Neuronal stem cell (in vitro differentiated cells): Measurements from ENCODE around the gene TBC1D4.

Experiments
- DNase-seq: peaks from one replicate; pipeline ENCODE4 v3.0.0-alpha.2; 2013; ENCODE audit warnings: low spot score
- H2AFZ ChIP-seq: one replicate; pipeline ENCODE4 v1.6.1; 2013; ENCODE audit warnings: mild to moderate bottlenecking, low read length, inconsistent platforms
- H2AK5ac ChIP-seq: 2 replicates; pipeline ENCODE4 v1.6.1; 2013; ENCODE audit warnings: low read depth, mild to moderate bottlenecking, inconsistent platforms, low read length, moderate library complexity, mixed read lengths
- H2BK120ac ChIP-seq: 2 replicates; pipeline ENCODE4 v1.6.1; 2013; ENCODE audit warnings: low read depth, mild to moderate bottlenecking, inconsistent platforms, low read length, moderate library complexity, mixed read lengths
- H2BK12ac ChIP-seq: one replicate; pipeline ENCODE4 v1.6.1; 2013; ENCODE audit warnings: low read length, inconsistent platforms
- H2BK15ac ChIP-seq: 2 replicates; pipeline ENCODE4 v1.6.1; 2013; ENCODE audit warnings: mild to moderate bottlenecking, low read length, inconsistent platforms, mixed read lengths
- H2BK5ac ChIP-seq: one replicate; pipeline ENCODE4 v1.6.1; 2013; ENCODE audit warnings: inconsistent platforms, mild to moderate bottlenecking, low read length, moderate library complexity
- H3K14ac ChIP-seq: one replicate; pipeline ENCODE4 v1.6.1; 2013; ENCODE audit warnings: low read length, inconsistent platforms
- H3K18ac ChIP-seq: 2 replicates; pipeline ENCODE4 v1.6.1; 2013; ENCODE audit warnings: low read length, inconsistent platforms
- H3K23ac ChIP-seq: 2 replicates; pipeline ENCODE4 v1.6.1; 2013; ENCODE audit warnings: low read depth, mild to moderate bottlenecking, mixed read lengths, low read length, inconsistent platforms; ENCODE audit not compliant: poor library complexity
- H3K27ac ChIP-seq: replicated peaks from 3 replicates; pipeline ENCODE4 v1.5.1; 2013; ENCODE audit warnings: low read length, inconsistent platforms
- H3K27me3 ChIP-seq, 3 experiments: 2 replicates each; pipeline ENCODE4 v1.6.1; 2013; ENCODE audit warnings: low read length in 3 of 3, mild to moderate bottlenecking in 2 of 3, inconsistent platforms in 1 of 3, low read depth in 1 of 3, mixed read lengths in 1 of 3, moderate library complexity in 1 of 3; ENCODE audit not compliant: control insufficient read depth in 3 of 3, insufficient read depth in 3 of 3
- H3K36me3 ChIP-seq, 2 donors: replicated peaks in 1 of 2; 2 replicates each; pipeline ENCODE4 v1.6.1; 2013; ENCODE audit warnings: low read length in 2 of 2; ENCODE audit not compliant: control insufficient read depth in 2 of 2, insufficient read depth in 2 of 2
- H3K4ac ChIP-seq: 2 replicates; pipeline ENCODE4 v1.6.1; 2013; ENCODE audit warnings: inconsistent platforms, mild to moderate bottlenecking, low read length, moderate library complexity
- H3K4me1 ChIP-seq, 2 donors: 1 replicate in 1 of 2; 2 replicates in 1 of 2; pipeline ENCODE4 v1.6.1; 2013; ENCODE audit warnings: low read length in 2 of 2, low read depth in 1 of 2; ENCODE audit not compliant: control insufficient read depth in 2 of 2, insufficient read depth in 1 of 2
- H3K4me2 ChIP-seq: one replicate; pipeline ENCODE4 v1.6.1; 2013; ENCODE audit warnings: mild to moderate bottlenecking, low read length, inconsistent platforms; ENCODE audit not compliant: insufficient read depth, poor library complexity, severe bottlenecking
- H3K4me3 ChIP-seq, 2 donors: 2 replicates each; pipeline ENCODE4 v1.5.1; 2013; ENCODE audit warnings: low read length in 2 of 2, mild to moderate bottlenecking in 2 of 2, inconsistent platforms in 1 of 2, moderate library complexity in 1 of 2
- H3K79me1 ChIP-seq: one replicate; pipeline ENCODE4 v1.6.1; 2013; ENCODE audit warnings: low read depth, mild to moderate bottlenecking, inconsistent platforms, low read length, moderate library complexity
- H3K9ac ChIP-seq: one replicate; pipeline ENCODE4 v1.6.1; 2013; ENCODE audit warnings: mild to moderate bottlenecking, low read depth, low read length, inconsistent platforms; ENCODE audit not compliant: poor library complexity
- H3K9me3 ChIP-seq, 2 donors: replicated peaks in 1 of 2; 2 replicates each; pipeline versions ENCODE3 to v1.6.1; 2013; ENCODE audit warnings: low read length in 2 of 2, mild to moderate bottlenecking in 2 of 2, inconsistent platforms in 1 of 2, low read depth in 1 of 2, mixed read lengths in 1 of 2, moderate library complexity in 1 of 2; ENCODE audit not compliant: control insufficient read depth in 2 of 2, insufficient read depth in 1 of 2
- H4K8ac ChIP-seq: one replicate; pipeline ENCODE4 v1.6.1; 2013; ENCODE audit warnings: low read depth, mild to moderate bottlenecking, inconsistent platforms, low read length, moderate library complexity
- H4K91ac ChIP-seq: one replicate; pipeline ENCODE4 v1.6.1; 2013; ENCODE audit warnings: low read length, low read depth, mild to moderate bottlenecking, inconsistent platforms; ENCODE audit not compliant: poor library complexity
- WGBS, 2 donors: extraction: QIAGEN DNeasy Blood & Tissue Kit; methylation state at CpG; one replicate each; pipeline ENCODE4 v1.1.7; 2013; ENCODE audit warnings: missing lambda C conversion rate in 2 of 2, mixed read lengths in 1 of 2; ENCODE audit not compliant: insufficient read length in 2 of 2, insufficient replicate concordance in 1 of 2; ENCODE audit errors: extremely low coverage in 2 of 2; 5-methylcytosine and 5-hydroxymethylcytosine counted together

TBC1D4 gene

GRCh38 chr13:75360170-75360569 lies 121.8 kb downstream of the TBC1D4 start:
- H2AFZ ChIP-seq = no peak overlapping the region
- no peak for DNase-seq
- H2BK5ac ChIP-seq = no peak overlapping the region
- H3K4me2 ChIP-seq = no peak overlapping the region
- H3K4me1 ChIP-seq = no peaks in the 10 kb centered on the region
- no peak overlapping the region for H3K27ac ChIP-seq
- no peak overlapping the region for H2BK12ac ChIP-seq
- no peak overlapping the region for H4K8ac ChIP-seq
- no peaks in the 10 kb centered on the region for H3K9me3 ChIP-seq
- H3K27me3 ChIP-seq = no peaks in the 10 kb centered on the region
- WGBS, 2 donors = no CpG with 5 or more reads among the region's 1 CpG
- no peak overlapping the region for H3K4ac ChIP-seq
- no peak overlapping the region for H4K91ac ChIP-seq
- no peak overlapping the region for H3K4me3 ChIP-seq
- H3K79me1 ChIP-seq = no peaks in the 10 kb centered on the region
- no peak overlapping the region for H2BK15ac ChIP-seq
- no peak overlapping the region for H3K14ac ChIP-seq
- H3K36me3 ChIP-seq = peaks cover 3 to 6% of the 10 kb centered on the region in 2 donors
- H3K9ac ChIP-seq = no peak overlapping the region
- H2AK5ac ChIP-seq = no peak overlapping the region
- H2BK120ac ChIP-seq = no peak overlapping the region
- no peak overlapping the region for H3K18ac ChIP-seq
- H3K23ac ChIP-seq = no peak overlapping the region

GRCh38 chr13:75359266-75359665 lies 122.7 kb downstream of the TBC1D4 start:
- H3K9me3 ChIP-seq = no peaks in the 10 kb centered on the region
- no peak overlapping the region for H2BK15ac ChIP-seq
- no peak overlapping the region for H3K4me2 ChIP-seq
- DNase-seq = no peak
- no CpG with 5 or more reads among the region's 2 CpGs for WGBS, 2 donors
- H2AFZ ChIP-seq = no peak overlapping the region
- no peaks in the 10 kb centered on the region for H3K79me1 ChIP-seq
- no peak overlapping the region for H4K8ac ChIP-seq
- no peak overlapping the region for H3K4me3 ChIP-seq
- H3K23ac ChIP-seq = no peak overlapping the region
- no peak overlapping the region for H3K14ac ChIP-seq
- H3K4me1 ChIP-seq = no peaks in the 10 kb centered on the region
- no peak overlapping the region for H3K9ac ChIP-seq
- no peak overlapping the region for H3K27ac ChIP-seq
- peaks cover 3 to 7% of the 10 kb centered on the region in 2 donors for H3K36me3 ChIP-seq
- H2BK12ac ChIP-seq = no peak overlapping the region
- H3K18ac ChIP-seq = no peak overlapping the region
- no peak overlapping the region for H2AK5ac ChIP-seq
- H2BK5ac ChIP-seq = no peak overlapping the region
- H4K91ac ChIP-seq = no peak overlapping the region
- H3K27me3 ChIP-seq = no peaks in the 10 kb centered on the region
- no peak overlapping the region for H2BK120ac ChIP-seq
- no peak overlapping the region for H3K4ac ChIP-seq

- H4K8ac ChIP-seq = no peak overlapping the region
- no peaks in the 10 kb centered on the region for H3K27me3 ChIP-seq
- H3K9me3 ChIP-seq = no peaks in the 10 kb centered on the region
- H4K91ac ChIP-seq = no peak overlapping the region
- H2BK5ac ChIP-seq = no peak overlapping the region
- H3K4me3 ChIP-seq = no peak overlapping the region
- H3K4me2 ChIP-seq = no peak overlapping the region
- no CpG with 5 or more reads among the region's 6 CpGs for WGBS, 2 donors
- no peak overlapping the region for H3K9ac ChIP-seq
- no peak overlapping the region for H3K23ac ChIP-seq
- H3K14ac ChIP-seq = no peak overlapping the region
- H2BK15ac ChIP-seq = no peak overlapping the region
- H2BK12ac ChIP-seq = no peak overlapping the region
- H3K4ac ChIP-seq = no peak overlapping the region
- H2BK120ac ChIP-seq = no peak overlapping the region
- H3K36me3 ChIP-seq = peaks cover 3 to 10% of the 10 kb centered on the region in 2 donors
- H2AK5ac ChIP-seq = no peak overlapping the region
- no peak overlapping the region for H3K27ac ChIP-seq
- H3K79me1 ChIP-seq = no peaks in the 10 kb centered on the region
- DNase-seq = peak; percentile 20
- H3K4me1 ChIP-seq = no peaks in the 10 kb centered on the region
- no peak overlapping the region for H2AFZ ChIP-seq
- H3K18ac ChIP-seq = no peak overlapping the region
These were observed 124.2 kb downstream of the TBC1D4 start for GRCh38 chr13:75357576-75358289.

GRCh38 chr13:75356421-75356820 lies 125.5 kb downstream of the TBC1D4 start:
- no CpG with 5 or more reads among the region's 3 CpGs for WGBS, 2 donors
- H2BK12ac ChIP-seq = no peak overlapping the region

More at GRCh38 chr13:75356421-75356820, 125.5 kb downstream of the TBC1D4 start:
- H4K8ac ChIP-seq = no peak overlapping the region
- H3K4me1 ChIP-seq = no peaks in the 10 kb centered on the region
- no peak overlapping the region for H3K27ac ChIP-seq
- no peaks in the 10 kb centered on the region for H3K79me1 ChIP-seq
- no peaks in the 10 kb centered on the region for H3K9me3 ChIP-seq
- no peak overlapping the region for H3K18ac ChIP-seq
- H2BK5ac ChIP-seq = no peak overlapping the region
- DNase-seq = no peak
- H2BK15ac ChIP-seq = no peak overlapping the region
- H3K4ac ChIP-seq = no peak overlapping the region
- no peak overlapping the region for H3K4me3 ChIP-seq
- H3K23ac ChIP-seq = no peak overlapping the region
- H3K27me3 ChIP-seq = no peaks in the 10 kb centered on the region
- H2AK5ac ChIP-seq = no peak overlapping the region
- H3K4me2 ChIP-seq = no peak overlapping the region
- H3K36me3 ChIP-seq = peaks cover 1 to 10% of the 10 kb centered on the region in 2 donors
- H2AFZ ChIP-seq = no peak overlapping the region
- H2BK120ac ChIP-seq = no peak overlapping the region
- no peak overlapping the region for H3K9ac ChIP-seq
- no peak overlapping the region for H4K91ac ChIP-seq
- H3K14ac ChIP-seq = no peak overlapping the region
